OCI-LY3 (cell line): ENCODE measurements around the gene NAT9.

Source experiments
- H2AFZ ChIP-seq: fragments of 200-600, 300-600 bp; shearing (Covaris generic); 2 replicates; pipeline ENCODE4 v1.6.0; 2014; ENCODE audit warnings: antibody characterized with exemption, low read depth, low read length
- H3K27ac ChIP-seq: fragments of 200-600, 300-600 bp; sonication (generic); 2 replicates; pipeline ENCODE4 v1.5.1; 2014; ENCODE audit warnings: mild to moderate bottlenecking, low read length, moderate library complexity, mixed read lengths
- H3K27me3 ChIP-seq: fragments of 200-600, 300-600 bp; sonication (generic); 2 replicates; pipeline ENCODE4 v1.6.1; 2014; ENCODE audit warnings: low read depth, low read length, mixed read lengths
- H3K36me3 ChIP-seq: fragments of 200-600, 300-600 bp; sonication (generic); replicated peaks from 2 replicates; pipeline ENCODE3; 2014; ENCODE audit warnings: low read depth, low read length, mixed read lengths
- H3K4me1 ChIP-seq: fragments of 300-600, 200-600 bp; sonication (generic); 2 replicates; pipeline ENCODE4 v1.6.1; 2014; ENCODE audit warnings: low read length, mixed read lengths
- H3K4me2 ChIP-seq: fragments of 200-600, 300-600 bp; sonication (generic); 2 replicates; pipeline ENCODE4 v1.6.1; 2014; ENCODE audit warnings: low read length, mixed read lengths
- H3K4me3 ChIP-seq: fragments of 300-600, 200-600 bp; sonication (generic); 2 replicates; pipeline ENCODE4 v1.5.1; 2014; ENCODE audit warnings: antibody characterized with exemption, mild to moderate bottlenecking, low read length, moderate library complexity
- H3K79me2 ChIP-seq: fragments of 300-600, 200-600 bp; shearing (Covaris generic); 2 replicates; pipeline ENCODE4 v1.6.1; 2014; ENCODE audit warnings: mild to moderate bottlenecking, low read length, mixed read lengths
- H3K9ac ChIP-seq: fragments of 300-600, 200-600 bp; shearing (Covaris generic); 2 replicates; pipeline ENCODE4 v1.6.0; 2014; ENCODE audit warnings: mild to moderate bottlenecking, low read length, moderate library complexity
- H3K9me3 ChIP-seq: fragments of 200-600, 300-600 bp; shearing (Covaris generic); 2 replicates; pipeline ENCODE4 v1.6.1; 2014; ENCODE audit warnings: low read length, mixed read lengths; ENCODE audit not compliant: insufficient read depth
- H4K20me1 ChIP-seq: fragments of 200-600, 300-600 bp; sonication (generic); 2 replicates; pipeline ENCODE4 v1.6.1; 2016; ENCODE audit warnings: low read length, mixed read lengths; ENCODE audit not compliant: insufficient read depth
- EZH2phosphoT487 ChIP-seq: fragments of 200-600 bp; shearing (Covaris generic); IDR thresholded peaks from 2 replicates; pipeline ENCODE4 v1.6.1; 2018; ENCODE audit warnings: antibody characterized with exemption, mixed run types, low read depth
- TF ChIP-seq, protein P1 (sequence below): fragments of 200-600, 300-600 bp; sonication (generic); IDR thresholded peaks from 2 replicates; pipeline ENCODE4 v1.5.1; 2014; ENCODE audit warnings: antibody characterized with exemption, low read length, low read depth

NAT9 gene

DNA sequence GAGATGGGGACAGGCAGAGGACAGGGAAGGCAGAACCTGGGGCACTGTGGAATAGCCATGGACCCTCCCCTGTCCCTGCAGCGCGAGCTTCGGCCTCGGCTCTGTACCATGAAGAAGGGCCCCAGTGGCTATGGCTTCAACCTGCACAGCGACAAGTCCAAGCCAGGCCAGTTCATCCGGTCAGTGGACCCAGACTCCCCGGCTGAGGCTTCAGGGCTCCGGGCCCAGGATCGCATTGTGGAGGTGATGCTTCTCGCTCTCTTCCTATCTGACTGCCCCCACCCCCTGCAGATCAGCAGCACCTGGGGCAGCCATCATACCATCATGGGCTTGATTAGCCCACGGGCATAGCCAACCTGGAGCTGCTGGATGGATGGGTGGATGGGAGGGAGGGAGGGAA lies 14.2 kb downstream of the NAT9 start:
- Histone ChIP-seq H3K4me1 (no peaks in the 10 kb centered on the region), H3K27ac (no peak overlapping the region), H3K79me2 (no peaks in the 10 kb centered on the region), H3K9me3 (no peaks in the 10 kb centered on the region), H3K4me3 (no peak overlapping the region), H3K36me3 (no peaks in the 10 kb centered on the region), H4K20me1 (peaks cover 23% of the 10 kb centered on the region), H3K9ac (no peak overlapping the region), H3K27me3 (no peaks in the 10 kb centered on the region), H3K4me2 (no peak overlapping the region), H2AFZ (no peak overlapping the region)
- TF ChIP-seq, protein P1, sequence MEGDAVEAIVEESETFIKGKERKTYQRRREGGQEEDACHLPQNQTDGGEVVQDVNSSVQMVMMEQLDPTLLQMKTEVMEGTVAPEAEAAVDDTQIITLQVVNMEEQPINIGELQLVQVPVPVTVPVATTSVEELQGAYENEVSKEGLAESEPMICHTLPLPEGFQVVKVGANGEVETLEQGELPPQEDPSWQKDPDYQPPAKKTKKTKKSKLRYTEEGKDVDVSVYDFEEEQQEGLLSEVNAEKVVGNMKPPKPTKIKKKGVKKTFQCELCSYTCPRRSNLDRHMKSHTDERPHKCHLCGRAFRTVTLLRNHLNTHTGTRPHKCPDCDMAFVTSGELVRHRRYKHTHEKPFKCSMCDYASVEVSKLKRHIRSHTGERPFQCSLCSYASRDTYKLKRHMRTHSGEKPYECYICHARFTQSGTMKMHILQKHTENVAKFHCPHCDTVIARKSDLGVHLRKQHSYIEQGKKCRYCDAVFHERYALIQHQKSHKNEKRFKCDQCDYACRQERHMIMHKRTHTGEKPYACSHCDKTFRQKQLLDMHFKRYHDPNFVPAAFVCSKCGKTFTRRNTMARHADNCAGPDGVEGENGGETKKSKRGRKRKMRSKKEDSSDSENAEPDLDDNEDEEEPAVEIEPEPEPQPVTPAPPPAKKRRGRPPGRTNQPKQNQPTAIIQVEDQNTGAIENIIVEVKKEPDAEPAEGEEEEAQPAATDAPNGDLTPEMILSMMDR, result no peak
- no peak for TF ChIP-seq EZH2phosphoT487

DNA sequence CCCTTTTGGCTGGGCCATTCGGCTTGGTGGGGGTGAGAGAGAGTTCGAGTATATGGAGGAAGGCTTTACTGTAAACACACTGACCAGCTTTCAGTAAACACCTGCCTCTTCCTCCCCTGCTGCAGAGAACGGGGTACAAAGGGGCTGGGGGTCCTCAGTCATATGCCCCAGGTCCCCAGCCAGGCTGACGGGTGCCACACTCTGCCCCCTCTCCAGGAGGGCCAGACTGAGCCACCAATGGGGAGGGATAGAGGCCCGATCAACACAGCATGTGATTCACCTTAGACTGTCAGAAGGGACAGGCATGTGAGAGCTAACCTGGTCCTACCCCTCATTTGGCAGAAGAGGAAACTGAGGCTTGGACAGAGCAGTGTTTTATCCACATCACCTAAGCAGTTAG lies 14.7 kb downstream of the NAT9 start:
- H3K27ac ChIP-seq, result no peak overlapping the region
- H2AFZ ChIP-seq, result no peak overlapping the region
- no peaks in the 10 kb centered on the region for H3K36me3 ChIP-seq
- H3K79me2 ChIP-seq, result 0 out of 2 replicates have a peak, but pooled peaks cover 3% of the 10 kb centered on the region
- H3K4me1 ChIP-seq, result no peaks in the 10 kb centered on the region
- H3K4me2 ChIP-seq, result no peak overlapping the region
- no peak overlapping the region for H3K9ac ChIP-seq
- peaks cover 23% of the 10 kb centered on the region for H4K20me1 ChIP-seq
- H3K4me3 ChIP-seq, result no peak overlapping the region
- H3K27me3 ChIP-seq, result no peaks in the 10 kb centered on the region
- TF ChIP-seq, protein P1, result no peak
- TF ChIP-seq EZH2phosphoT487, result no peak
- H3K9me3 ChIP-seq, result no peaks in the 10 kb centered on the region

DNA sequence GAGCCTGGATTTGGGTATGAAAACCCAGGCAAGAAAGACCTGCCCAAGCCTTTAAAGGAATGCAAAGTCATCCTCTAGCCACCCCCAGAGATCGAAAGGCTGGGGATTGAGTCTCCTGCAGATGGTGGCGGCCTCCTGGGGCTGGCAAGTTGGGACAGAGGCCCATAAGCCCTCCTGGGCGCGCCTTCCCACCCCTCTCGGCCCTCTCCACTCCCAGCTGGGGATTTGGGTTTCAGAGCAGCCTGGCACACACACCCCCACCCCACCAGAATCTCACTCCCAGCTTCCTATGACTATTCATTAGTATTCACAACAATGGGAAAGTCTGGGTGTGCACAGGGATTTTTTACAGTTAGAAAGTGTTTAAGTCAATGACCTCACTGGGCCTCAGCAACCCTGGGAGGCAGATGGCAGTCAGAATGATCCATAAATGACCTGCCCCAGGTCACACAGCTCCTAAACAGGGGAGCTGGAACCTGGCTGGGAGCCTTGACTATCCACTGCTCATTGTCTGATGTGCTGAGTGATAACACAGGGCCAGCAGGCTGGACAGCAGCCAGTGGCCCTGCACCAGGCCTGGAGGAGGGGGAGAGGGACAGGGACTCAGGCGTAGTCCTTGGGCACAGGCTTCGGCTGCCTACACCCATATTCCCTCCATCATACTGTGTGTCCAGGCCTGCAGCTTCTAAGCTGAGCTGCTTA lies 15.6 kb downstream of the NAT9 start:
- Histone ChIP-seq H3K9ac (no peak overlapping the region), H3K4me3 (no peak overlapping the region), H3K9me3 (no peaks in the 10 kb centered on the region)

DNA sequence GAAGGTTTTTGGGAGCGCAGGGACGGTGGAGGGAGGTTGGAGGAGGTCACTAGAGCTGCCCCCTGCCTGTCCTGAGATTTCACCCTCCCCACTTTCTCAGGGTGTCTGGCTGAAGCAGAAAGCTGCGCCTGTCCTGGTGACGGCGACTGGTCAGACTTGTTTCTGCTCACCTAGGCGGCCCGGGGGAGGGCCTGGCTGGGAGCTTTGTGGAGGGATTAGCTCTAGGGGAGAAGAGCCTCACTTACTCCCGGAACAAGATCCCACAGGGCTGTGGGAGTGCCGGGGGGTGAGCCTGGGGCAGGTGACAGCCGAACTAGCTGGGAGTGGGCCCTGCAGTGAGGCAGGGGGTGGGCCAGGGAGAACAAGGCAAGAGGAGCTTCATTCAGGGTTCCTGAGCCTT lies 16.2 kb downstream of the NAT9 start:
- no peak overlapping the region for H3K4me2 ChIP-seq
- H2AFZ ChIP-seq, result no peak overlapping the region
- H3K9ac ChIP-seq, result no peak overlapping the region
- H4K20me1 ChIP-seq, result peaks cover 20% of the 10 kb centered on the region
- H3K9me3 ChIP-seq, result no peaks in the 10 kb centered on the region
- 0 out of 2 replicates have a peak, but pooled peaks cover 3% of the 10 kb centered on the region for H3K79me2 ChIP-seq
- no peaks in the 10 kb centered on the region for H3K27me3 ChIP-seq
- no peak overlapping the region for H3K27ac ChIP-seq
- H3K4me3 ChIP-seq, result no peak overlapping the region
- TF ChIP-seq EZH2phosphoT487, result no peak
- TF ChIP-seq, protein P1, result no peak
- H3K36me3 ChIP-seq, result no peaks in the 10 kb centered on the region
- no peaks in the 10 kb centered on the region for H3K4me1 ChIP-seq

More for the DNA sequence above, 15.6 kb downstream of the NAT9 start:
- no peak overlapping the region for H3K4me2 ChIP-seq
- H3K27ac ChIP-seq, result no peak overlapping the region
- H3K79me2 ChIP-seq, result 0 out of 2 replicates have a peak, but pooled peaks cover 3% of the 10 kb centered on the region
- TF ChIP-seq EZH2phosphoT487, result no peak
- TF ChIP-seq, protein P1, result no peak
- H2AFZ ChIP-seq, result no peak overlapping the region
- H4K20me1 ChIP-seq, result peaks cover 20% of the 10 kb centered on the region
- no peaks in the 10 kb centered on the region for H3K27me3 ChIP-seq
- H3K36me3 ChIP-seq, result no peaks in the 10 kb centered on the region
- H3K4me1 ChIP-seq, result no peaks in the 10 kb centered on the region
